Measurements from ENCODE around the gene RGS18.
"Not testable (repeated sequence)": the region's sequence is repeated elsewhere in the genome, so short reads cannot be mapped to it uniquely, and the experiment has no call there.

RGS18 gene, protein sequence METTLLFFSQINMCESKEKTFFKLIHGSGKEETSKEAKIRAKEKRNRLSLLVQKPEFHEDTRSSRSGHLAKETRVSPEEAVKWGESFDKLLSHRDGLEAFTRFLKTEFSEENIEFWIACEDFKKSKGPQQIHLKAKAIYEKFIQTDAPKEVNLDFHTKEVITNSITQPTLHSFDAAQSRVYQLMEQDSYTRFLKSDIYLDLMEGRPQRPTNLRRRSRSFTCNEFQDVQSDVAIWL
- total RNA-seq: 0.39 to 0.96 reads per million in 2 experiments

DNA sequence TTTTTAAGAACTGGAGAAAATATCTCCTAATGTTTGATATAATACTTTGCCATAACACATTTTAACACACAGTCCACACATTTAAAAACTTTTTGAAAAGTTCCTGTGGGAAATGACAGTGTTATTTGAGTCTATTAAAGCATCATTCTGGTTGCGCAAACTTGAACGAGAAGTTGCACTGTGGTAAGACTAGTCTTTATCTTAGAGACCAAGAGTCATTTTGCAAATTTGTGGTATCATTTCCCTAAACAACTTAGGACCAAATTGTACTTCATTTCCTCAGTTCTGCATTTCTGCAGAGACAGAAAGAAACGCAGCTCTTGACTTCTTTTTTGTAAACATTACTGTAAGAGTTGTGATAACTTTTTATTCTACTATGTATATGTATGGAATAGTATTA, at the start of gene RGS18:
Gene RGS18 (plus strand): TSS at position 282 of the 400 bp plus-strand sequence. CDS start 176 bp downstream, outside the sequence.
- DNase-seq (ENCODE audit: low read depth): no peak

DNA sequence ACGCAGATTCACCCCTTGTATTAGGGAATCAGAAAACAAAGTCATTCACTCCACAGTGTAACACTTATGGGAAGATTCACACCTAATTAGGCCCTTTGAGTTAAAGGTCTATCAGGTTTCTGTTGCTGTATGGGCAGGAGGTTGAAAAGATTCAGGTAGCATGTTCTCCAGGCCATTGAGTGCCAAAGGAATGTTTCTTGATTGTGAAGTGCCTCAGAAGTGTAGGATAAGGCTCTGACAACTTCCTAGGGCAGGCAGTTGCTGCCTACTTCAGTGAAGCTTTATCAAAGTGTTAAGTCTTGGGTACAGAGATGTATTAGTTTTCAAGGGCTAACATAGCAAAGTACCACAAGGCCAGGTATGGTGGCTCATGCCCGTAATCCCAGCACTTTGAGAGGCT, 48.7 kb upstream of the RGS18 start:
- no peak for DNase-seq (ENCODE audit: low read depth)

DNA sequence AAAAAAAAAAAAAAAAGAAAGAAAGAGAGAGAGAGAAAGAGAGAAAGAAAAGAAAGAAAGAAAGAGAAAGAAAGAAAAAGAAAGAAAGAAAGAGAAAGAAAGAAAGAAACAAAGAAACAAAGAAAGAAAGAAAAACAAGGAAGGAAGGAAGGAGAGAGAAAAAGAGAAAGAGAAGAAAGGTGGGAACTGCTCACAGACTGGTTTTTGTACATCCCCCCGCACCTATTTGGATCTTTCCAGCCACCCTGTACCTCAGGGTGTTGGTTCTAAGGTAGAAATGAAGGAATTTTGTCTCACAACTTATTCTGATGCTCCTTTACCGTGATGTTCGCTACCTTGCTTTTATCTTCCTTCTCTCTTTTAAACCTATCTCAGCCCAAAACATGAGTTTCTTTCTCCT, 43.3 kb upstream of the RGS18 start:
- no peak for DNase-seq (ENCODE audit: low read depth)

DNA sequence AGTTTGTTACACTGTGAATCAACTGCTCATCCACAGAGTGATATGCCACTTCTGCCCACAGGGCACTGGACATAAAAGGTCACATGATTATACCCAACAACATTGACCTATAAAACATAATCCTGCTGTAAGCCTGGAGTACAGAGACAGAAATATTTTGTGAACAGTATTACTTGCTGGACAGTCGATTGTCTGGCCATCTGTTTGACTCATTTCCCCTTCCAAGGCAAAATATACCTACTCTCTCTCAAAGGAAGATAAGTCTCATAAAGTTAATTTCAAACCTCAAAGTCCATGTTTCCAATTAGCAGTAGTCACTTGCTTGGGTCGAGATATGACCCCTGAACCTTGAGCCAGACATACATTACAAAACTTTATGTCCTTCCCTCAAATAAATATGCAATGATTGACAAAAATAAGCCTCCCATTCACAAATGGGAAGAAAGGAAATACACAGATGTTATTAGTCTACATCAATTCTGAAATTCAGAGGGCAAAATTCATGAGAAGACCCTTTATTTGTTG, 39.3 kb upstream of the RGS18 start:
- no peak for DNase-seq (ENCODE audit: low read depth)

DNA sequence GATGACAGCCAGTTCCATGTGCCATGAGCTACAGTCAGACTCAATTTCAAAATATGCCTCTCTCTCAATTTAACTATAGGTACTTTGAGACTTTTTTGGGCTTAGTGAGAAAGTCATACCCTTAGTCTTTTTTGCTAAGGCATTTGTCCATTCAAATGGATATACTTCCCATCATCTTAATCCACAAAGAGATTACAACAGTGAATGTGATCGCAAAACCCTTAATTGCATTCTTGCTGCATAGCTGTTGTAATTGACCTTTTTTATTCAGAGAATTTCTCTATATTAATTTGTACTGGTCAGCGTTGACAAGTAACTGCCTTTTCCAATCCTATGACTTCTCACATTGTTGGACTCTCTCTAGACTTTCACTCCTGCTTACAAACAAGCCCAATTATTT, 38.6 kb upstream of the RGS18 start:
- no peak for DNase-seq (ENCODE audit: low read depth)

DNA sequence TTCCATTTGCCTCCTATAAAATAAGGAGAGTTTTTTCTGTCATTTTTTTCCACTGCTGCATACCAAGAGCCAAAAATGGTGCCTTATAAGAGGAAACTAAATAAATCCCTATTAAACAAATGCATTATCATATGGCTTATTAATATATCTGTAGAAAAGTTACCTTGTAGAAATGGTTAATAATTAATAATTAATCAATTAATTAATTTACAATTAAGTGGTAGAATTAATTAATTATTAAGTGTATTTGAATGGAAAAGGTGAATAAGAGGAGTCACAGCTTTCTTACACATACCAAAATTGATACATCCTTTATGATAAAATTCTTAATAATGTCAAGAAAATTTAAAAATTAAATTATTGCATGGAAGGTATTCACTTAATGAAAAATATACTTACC, 35.6 kb upstream of the RGS18 start:
- no peak for DNase-seq (ENCODE audit: low read depth)

DNA sequence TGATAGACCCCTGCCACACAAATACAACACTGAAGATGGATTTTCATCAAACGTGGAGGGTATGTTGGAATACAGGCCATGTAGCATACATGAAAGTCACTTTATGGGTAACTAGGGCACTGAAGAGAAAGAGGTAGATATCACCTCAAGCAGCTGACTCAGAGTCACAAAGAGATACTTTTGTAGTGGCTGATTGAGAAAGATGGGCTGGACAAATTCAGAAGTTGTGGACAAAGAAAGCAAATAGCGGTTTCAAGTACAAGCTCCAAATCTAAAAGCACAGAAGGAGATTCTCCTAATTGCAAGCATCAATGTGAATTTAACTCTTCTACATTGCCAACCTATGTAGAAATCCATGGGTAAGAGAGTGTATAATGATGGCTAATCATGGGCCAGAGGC, 35.0 kb upstream of the RGS18 start:
- DNase-seq (ENCODE audit: low read depth): no peak

DNA sequence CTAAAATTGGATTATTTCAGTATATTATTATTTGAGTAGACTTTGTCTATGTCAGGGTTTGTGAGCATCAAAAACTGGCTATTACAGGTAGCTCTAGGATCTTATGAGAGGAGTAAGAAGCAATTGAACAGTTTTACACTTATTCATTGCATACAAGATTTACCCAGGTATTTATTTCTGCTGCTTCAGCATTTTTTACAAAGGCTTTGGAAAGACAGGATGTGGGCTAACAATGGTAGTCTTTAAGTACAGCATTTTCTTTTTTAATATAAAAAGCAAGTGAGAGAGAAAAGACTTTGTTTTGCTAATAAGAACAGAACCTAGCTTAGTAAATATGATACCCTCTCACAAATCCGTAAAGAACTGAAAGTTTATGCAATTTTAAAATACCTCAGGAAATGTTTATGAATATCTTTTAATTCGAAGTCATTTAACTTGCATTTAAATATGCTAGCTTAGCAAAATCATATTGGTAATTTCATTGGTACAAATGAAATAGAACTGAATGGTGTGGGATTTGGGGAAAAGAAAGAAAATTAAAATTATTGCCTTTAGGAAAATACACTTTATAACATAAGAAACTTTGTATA, 32.1 kb upstream of the RGS18 start:
- no peak for DNase-seq (ENCODE audit: low read depth)

DNA sequence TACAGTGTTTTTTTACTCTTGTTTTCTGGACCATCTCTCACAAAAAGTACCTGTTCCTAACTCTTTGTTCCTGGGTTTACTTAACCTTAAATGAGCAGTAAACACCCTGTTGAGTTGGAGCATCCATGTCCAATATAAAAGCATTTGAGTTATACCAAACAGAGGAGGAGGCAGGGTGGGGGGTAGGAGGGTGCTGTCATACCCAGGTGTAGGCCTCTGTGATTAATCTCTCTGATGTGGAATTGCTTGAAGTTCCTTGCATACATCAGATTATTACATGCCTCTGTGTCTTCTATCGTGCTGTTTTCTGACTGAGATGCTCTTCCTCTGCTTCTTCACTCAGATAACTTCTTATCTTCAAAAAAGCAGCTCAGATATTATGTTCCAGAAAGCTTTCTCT, 28.1 kb upstream of the RGS18 start:
- no peak for DNase-seq (ENCODE audit: low read depth)

DNA sequence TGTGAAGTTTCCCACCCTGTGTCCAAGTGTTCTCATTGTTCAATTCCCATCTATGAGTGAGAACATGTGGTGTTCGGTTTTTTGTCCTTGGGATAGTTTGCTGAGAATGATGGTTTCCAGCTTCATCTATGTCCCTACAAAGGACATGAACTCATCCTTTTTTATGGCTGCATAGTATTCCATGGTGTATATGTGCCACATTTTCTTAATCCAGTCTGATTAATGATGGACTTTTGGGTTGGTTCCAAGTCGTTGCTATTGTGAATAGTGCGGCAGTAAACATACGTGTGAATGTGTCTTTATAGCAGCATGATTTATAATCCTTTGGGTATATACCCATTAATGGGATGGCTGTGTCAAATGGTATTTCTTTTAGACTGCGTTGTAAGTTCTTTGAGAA, 27.4 kb upstream of the RGS18 start:
- not testable (repeated sequence) for DNase-seq (ENCODE audit: low read depth)

DNA sequence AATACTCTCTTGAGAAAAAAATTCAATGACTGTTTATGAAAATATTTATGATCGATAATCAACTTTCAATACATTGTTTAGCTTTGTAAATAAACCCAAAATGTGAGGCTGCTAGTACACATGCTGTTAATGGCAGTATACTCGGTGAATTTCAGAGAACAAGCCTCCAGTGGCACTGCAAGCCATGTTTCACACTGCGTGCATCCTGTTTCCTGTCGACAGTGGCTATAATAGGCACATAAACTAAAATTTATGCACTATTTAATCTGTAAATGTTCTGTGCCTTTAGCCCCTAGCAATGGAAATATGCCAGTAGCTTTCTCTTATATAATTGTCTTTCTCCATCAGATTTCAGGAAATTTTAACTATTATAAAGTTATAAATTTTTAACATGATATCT, 26.3 kb upstream of the RGS18 start:
- DNase-seq (ENCODE audit: low read depth): no peak

DNA sequence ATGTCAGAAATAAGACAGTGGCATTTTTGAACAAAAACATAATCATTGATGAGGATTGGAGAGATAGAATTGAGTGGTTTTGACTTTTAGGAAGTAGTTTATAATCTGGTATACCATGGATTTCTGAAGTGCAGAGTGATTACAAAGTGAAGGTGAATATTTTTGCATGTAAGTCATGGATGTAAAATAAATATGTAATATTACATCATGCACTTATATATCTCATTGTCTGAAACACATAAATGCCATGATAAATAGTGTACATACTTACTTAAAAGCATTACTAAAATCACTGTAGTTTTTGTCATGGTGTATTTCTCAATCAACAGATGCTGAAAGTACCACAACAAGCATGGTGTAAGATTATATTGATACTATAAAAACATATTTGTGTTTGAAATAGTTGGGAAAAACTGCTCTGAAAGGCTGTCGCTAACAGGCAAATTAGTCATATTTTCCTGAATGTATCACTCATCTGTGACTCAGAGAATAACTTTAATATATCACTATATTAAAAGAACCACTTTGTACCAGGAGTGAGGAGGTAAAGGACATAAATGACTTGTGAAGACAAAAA, 24.8 kb upstream of the RGS18 start:
- no peak for DNase-seq (ENCODE audit: low read depth)

DNA sequence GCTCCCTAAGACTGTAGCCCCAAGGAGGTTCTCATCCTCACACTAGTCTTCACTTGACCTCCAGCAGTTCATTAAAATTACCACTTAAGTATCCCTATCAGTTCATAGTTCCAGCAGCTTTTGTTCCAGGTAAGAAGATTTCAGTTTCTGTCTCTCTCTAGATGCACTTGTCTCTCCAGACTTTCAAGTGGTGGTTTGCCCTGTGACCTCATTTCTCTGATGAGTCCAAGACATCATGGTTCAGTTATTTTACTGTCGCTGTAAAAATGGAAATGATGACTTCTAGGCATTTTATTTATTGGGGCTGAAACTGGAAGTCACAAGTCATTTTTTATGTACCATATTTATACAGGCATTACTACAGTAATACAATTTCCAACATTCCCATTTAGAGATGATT, 17.9 kb upstream of the RGS18 start:
- DNase-seq (ENCODE audit: low read depth): no peak

DNA sequence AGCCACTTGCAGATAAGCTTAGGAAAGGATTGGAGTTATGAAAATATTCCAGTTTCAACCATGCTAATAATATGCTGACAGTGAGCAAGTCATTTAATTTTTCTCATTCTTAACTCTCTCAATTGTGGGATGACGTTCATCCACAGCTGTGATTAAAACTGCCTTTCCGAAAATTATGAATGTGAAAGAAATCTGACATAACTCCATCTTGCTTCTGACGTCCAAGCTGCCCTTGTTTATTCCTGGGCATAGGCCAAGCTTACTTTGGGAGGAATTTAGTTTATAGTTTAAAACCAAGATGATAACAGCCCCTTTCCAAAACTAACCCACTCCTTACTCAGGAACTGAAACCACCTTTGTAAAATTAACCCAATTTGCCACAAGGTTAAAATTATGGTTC, 11.0 kb upstream of the RGS18 start:
- no peak for DNase-seq (ENCODE audit: low read depth)

DNA sequence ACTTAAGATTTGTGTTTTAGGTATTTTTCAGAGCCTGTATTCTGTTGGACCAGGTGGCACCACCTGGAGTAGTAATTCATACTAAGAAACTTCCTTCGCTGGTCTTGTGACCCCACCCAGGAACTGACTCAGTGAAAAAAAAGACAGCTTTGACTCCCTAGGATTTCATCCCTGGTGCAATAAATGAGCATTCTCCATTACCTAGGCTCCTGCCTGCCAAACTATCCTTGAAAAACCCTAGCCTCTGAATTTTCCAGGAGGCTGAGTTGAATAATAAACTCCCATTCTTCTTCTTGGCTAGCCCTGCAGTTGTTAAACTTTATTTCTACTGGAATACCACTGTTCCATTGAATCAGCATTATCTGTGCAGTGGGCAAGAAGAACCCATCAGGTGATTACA, 10.6 kb upstream of the RGS18 start:
- DNase-seq (ENCODE audit: low read depth): no peak

DNA sequence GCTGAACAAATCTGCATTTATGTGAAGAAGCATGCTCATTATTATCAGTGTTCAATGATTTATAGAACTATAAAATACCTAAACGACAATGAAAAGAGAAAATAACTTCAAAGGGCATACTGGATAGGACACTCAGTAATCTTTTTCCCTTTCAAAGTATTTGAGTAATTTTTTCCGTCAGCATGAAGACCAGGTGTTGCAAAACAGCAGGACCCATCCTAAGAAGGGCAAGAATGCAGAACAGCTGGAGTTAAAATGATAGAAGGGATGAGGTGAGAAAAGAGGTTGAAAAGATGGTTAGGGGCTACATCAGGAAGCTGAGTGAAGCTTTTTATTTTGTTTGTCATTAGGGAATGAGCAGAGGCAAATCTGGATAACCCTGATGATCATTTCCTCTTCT, 7.1 kb upstream of the RGS18 start:
- DNase-seq (ENCODE audit: low read depth): no peak

DNA sequence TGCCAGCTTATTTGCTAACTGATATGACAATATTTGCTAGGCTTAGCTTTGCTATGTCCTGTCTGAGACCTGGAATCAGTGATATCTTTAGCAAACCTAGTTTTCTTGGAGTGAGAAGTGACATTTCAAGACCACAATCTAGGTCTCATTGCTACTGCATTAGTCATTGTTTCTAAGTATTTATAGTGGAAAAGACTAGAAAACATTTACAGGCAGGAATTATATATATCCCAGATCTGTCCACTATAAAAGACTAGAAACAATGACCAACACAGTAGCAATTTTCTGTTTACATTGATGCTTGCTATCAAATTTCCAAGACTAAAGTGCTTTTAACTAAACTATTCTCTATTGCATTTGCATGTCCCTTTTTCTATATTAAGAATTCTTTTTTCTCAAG, 5.0 kb upstream of the RGS18 start:
- DNase-seq (ENCODE audit: low read depth): no peak

DNA sequence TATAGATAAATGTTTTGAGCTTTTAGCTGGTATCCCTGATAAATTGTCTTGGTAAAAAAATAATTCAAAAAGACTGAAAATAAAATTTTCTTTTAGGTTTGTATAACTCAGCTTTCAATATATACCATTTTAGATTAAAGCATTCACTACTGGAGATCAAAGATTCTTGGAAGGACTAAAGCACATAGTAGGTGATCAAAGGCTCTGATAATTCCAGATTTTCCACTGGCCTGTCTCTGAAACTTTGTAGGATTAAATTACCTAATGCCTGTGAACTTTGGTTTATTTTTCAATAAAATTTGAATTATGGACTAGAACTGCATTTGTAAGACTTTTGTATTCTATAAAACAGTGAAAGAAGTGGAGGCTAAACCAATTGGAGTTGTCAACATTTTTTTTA, 1.2 kb upstream of the RGS18 start:
- DNase-seq (ENCODE audit: low read depth): no peak

DNA sequence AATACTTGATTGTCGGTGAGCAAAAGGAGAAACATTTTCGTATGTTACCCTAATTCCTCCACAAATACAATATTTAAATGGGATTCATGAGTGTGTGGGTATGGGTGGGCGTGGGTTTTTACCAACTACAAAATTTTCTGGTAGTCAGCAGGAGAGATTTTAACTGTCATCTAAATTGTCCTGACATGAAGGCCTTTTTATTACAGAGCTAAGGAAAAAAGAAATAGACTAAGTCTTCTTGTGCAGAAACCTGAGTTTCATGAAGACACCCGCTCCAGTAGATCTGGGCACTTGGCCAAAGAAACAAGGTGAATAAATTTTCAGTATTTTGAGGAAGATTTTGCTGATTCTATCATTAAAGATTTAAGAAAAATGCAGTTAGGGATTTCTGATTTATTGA, 752 bp downstream of the RGS18 start:
- DNase-seq (ENCODE audit: low read depth): no peak

DNA sequence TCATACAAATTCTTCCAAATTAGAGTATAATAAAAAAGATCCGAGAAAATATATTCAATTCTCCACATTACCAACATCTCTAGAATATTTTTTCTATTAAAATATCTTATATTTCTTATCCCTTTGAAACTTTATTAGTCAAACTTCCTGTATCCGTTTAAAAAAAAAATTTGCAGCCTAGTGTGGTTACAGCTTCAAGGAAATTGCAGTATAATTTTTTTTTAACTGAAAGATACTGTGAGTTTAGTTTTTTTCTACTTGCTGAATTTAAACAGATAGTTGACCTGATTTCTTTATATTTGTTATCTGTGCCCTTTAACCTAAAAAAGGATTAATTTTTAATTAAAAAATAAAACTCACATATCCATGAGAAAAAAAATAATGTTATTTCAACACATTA, 1.5 kb downstream of the RGS18 start:
- no peak for DNase-seq (ENCODE audit: low read depth)

DNA sequence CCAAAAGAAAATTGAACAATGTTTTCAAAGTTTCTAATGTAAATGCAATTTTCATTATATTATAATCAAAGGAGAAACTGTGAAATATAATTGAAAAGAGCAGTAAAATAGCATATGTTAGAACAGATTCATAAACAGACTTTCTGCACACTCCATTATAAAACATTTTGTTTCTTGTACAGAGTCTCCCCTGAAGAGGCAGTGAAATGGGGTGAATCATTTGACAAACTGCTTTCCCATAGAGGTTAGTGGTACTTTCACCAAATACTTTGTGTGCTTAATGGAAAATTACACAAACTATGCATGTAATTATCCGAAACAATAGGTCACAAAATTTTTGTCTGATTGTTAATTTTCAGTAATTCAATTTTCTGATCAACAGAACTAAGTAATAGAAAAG, 1.9 kb downstream of the RGS18 start:
- DNase-seq (ENCODE audit: low read depth): no peak

DNA sequence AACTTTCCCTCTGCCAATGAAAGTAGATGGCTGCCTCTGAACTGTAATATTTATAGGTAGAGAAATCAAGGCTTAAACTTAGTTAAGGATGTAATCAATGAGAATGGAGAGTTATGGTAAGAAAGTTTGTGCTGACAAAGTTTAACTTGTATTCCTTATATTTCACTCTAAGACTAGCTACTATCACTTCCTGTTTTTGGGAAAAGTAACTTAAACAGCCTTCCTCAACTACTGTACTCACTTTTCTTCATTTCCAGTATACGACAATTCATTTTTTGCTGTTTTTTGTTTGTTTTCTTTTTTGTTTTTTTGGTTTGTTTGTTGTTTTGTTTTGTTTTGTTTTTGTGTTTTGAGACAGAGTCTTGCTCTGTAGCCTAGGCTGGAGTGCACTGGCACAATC, 3.7 kb downstream of the RGS18 start:
- no peak for DNase-seq (ENCODE audit: low read depth)

DNA sequence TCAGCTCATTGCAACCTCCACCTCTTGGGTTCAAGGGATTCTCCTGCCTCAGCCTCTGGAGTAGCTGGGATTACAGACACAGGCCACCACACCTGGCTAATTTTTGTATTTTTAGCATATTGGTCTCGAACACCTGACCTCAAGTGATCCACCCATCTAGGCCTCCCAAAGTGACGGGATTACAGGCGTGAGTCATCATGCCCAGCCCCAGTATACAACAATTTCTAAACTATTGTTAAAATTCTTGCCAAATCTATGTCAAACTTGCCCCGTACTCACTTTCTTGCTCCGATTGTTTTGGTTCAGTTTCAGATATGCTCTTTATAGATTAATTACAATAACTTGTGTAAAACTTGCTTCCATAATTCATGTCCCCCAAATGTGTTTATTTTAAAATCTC, 4.1 kb downstream of the RGS18 start:
- no peak for DNase-seq (ENCODE audit: low read depth)

DNA sequence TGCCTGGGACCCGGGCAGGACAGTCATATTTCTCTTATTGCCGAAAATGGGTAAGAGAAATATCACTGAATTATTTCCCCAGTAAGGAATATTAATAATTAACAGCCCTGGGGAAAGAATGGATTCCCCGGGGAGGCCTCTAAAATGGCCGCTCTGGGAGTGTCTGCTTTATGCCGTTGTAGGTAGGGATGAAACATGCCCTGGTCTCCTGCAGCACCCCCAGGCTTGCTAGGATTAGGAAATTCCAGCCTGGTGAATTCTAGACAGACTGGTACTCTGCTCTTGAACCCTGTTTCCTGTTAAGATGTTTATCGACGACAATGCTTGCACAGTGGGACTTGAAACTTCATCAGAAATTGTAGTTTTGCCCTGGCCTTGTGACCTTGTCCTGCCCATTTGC, 6.7 kb downstream of the RGS18 start:
- DNase-seq (ENCODE audit: low read depth): not testable (repeated sequence)
